Mucosa of descending colon (tissue), 3 donors: ENCODE results near the gene RNFT2. TPM values are rescaled to one million over a fixed set of nuclear protein-coding genes. Genes with fewer than 3 reads are reported as not detected.

Experiments
- ATAC-seq: fragments of 200-7000 bp; cut with Tn5 transposase; one replicate; pipeline ENCODE4 v1.9.1; 2020; ENCODE audit warnings: mild to moderate bottlenecking, moderate library complexity
- DNase-seq, 3 donors: peaks; one replicate each; pipeline ENCODE4 v3.0.0-alpha.2; 2020
- H3K36me3 ChIP-seq: fragments of 200-600 bp; one replicate; pipeline ENCODE4 v1.8.0; 2021; ENCODE audit warnings: low read depth, mild to moderate bottlenecking
- H3K4me1 ChIP-seq: fragments of 200-600 bp; one replicate; pipeline ENCODE4 v1.8.0; 2021; ENCODE audit warnings: low read depth, mild to moderate bottlenecking
- H3K4me3 ChIP-seq: fragments of 200-600 bp; one replicate; pipeline ENCODE4 v1.8.0; 2021; ENCODE audit warnings: mild to moderate bottlenecking
- H3K9me3 ChIP-seq: fragments of 200-600 bp; one replicate; pipeline ENCODE4 v1.8.0; 2021; ENCODE audit warnings: mild to moderate bottlenecking
- intact Hi-C, 2 donors: fragments of 100-400 bp; cut with DNase I in 1 of 2; cut with micrococcal nuclease in 1 of 2; formaldehyde crosslinking; loops; one replicate each; pipeline versions ENCODE4 v1.11.0 to v1.11.1; 2022; cut with DNase I, micrococcal nuclease
- total RNA-seq, 3 donors: library from RNA; stranded (reverse); fragmentation: NEBNext Ultra II Directional in 2 of 3; extraction: Animal tissue kit (Norgen Biotek cat#: 25700) in 2 of 3; gene quantifications; one replicate each; pipeline versions ENCODE4 v1.2.1 to v1.2.4, GENCODE V29; 2021 to 2023
- TF ChIP-seq, protein P1 (sequence below): fragments of 200-600 bp; IDR thresholded peaks from one replicate; pipeline ENCODE4 v1.8.0; 2022; ENCODE audit warnings: antibody characterized with exemption, mild to moderate bottlenecking
- donor health status: DM: no; HTN: no; CAD: no; lungs with moderate emphysema.
- donor health status: DM: no; HTN: no; CAD: no.
- donor health status: DM: no; HTN: yes; CAD: no.

Gene RNFT2
- total RNA-seq, 3 donors from 2014 or later: 2.0 to 3.7 (median 2.1) TPM

DNA sequence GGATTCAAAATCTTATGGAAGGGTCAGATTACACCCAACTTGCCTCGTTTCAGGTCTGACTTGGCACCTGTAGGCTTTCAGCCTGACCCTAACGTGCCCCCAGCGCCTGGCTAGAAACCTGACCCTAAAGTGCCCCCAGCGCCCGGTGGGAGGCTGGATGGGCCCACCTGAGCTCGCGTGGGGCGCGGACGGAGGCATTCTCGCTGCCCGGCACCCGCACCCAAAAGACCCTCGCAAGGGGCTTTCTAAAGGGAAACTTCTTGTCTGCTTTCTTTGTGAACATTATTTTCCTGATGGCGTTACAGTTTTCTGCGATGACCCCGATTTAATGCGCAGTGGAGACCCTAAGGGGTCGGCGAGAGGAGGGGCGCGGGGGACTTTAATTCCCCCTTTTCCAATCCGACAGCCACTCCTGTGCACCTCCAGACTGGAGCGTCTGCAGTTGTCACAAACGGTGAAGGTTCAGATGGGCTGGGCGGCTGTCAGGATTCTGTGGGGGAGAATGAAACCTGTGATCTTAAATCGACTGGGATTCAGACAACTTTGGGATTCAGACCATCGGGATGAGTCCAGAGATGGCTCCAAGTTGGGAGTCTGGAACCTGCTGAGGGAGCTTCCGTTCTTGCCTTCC lies 143.9 kb downstream of the RNFT2 start:
- DNase-seq (no peak), ATAC-seq (no peak)
- Histone ChIP-seq H3K9me3 (no peaks in the 10 kb centered on the region), H3K4me1 (peaks cover 32% of the 10 kb centered on the region), H3K4me3 (no peak overlapping the region), H3K36me3 (no peaks in the 10 kb centered on the region)
- TF ChIP-seq, protein P1, sequence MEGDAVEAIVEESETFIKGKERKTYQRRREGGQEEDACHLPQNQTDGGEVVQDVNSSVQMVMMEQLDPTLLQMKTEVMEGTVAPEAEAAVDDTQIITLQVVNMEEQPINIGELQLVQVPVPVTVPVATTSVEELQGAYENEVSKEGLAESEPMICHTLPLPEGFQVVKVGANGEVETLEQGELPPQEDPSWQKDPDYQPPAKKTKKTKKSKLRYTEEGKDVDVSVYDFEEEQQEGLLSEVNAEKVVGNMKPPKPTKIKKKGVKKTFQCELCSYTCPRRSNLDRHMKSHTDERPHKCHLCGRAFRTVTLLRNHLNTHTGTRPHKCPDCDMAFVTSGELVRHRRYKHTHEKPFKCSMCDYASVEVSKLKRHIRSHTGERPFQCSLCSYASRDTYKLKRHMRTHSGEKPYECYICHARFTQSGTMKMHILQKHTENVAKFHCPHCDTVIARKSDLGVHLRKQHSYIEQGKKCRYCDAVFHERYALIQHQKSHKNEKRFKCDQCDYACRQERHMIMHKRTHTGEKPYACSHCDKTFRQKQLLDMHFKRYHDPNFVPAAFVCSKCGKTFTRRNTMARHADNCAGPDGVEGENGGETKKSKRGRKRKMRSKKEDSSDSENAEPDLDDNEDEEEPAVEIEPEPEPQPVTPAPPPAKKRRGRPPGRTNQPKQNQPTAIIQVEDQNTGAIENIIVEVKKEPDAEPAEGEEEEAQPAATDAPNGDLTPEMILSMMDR: no peak
- intact Hi-C loops: no loop called here

DNA sequence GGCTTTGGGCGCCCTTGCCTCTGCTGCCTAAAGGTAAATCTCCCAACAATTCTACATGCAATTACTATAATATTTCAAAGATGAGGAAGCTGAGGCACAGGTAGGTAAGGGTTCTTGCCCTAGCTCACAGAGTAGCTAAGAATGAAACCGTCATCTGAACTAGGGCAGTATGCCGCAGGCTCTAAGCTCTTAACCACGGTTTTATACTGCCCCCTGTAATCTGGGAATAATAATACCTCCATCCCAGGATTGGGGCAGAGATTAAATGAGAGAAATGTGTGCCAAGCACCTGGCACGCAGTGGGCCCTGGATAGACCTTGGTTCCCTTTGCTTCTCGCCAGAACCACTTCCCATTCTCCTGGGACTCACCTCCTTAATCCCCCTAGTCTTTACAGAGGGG lies 144.6 kb downstream of the RNFT2 start:
- Histone ChIP-seq H3K9me3 (no peaks in the 10 kb centered on the region), H3K4me1 (peaks cover 32% of the 10 kb centered on the region), H3K4me3 (no peak overlapping the region), H3K36me3 (no peaks in the 10 kb centered on the region)
- TF ChIP-seq, protein P1: no peak
- intact Hi-C loops: no loop called here
- DNase-seq: no peak
- no peak for ATAC-seq

DNA sequence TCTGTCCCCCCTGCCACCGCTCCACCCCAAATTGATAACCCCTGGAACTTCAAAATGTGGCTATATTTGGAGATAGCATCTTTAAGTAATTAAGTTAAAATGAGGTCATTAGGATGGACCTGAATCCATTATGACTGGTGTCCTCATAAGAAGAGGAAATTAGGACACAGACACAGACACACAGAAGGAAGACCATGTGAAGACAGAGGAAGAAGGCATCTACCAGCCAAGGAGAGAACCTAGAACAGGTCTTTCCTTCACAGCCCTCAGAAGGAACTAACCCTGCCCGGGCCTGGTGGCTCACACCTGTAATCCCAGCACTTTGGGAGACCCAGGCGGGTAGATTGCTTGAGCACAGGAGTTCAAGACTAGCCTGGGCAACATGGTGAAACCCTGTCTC lies 146.8 kb downstream of the RNFT2 start:
- intact Hi-C loops: no loop called here
- no peaks in the 10 kb centered on the region for H3K9me3 ChIP-seq
- no peak overlapping the region for H3K4me3 ChIP-seq
- DNase-seq (no peak), ATAC-seq (no peak)
- H3K36me3 ChIP-seq: no peaks in the 10 kb centered on the region
- peaks cover 16% of the 10 kb centered on the region for H3K4me1 ChIP-seq
- TF ChIP-seq, protein P1: no peak

DNA sequence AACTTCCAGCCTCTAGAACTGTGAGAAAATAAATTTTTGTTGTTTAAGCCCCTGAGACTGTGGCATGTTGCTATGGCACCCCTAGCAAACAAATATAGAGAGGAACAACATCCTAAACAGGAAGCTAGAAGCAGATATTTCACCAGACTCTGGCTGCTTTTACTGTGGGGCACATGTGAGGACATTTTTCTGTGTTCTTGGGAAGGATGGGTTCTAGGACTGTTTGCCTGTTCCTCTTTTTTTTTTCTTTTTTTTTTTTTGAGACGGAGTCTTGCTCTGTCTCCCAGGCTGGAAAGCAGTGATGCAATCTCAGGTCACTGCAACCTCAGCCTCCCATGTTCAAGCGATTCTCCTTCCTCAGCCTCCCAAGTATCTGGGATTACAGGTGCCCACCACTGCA lies 147.4 kb downstream of the RNFT2 start:
- ATAC-seq (no peak), DNase-seq (no peak)
- peaks cover 10% of the 10 kb centered on the region for H3K4me1 ChIP-seq
- H3K36me3 ChIP-seq: no peaks in the 10 kb centered on the region
- TF ChIP-seq, protein P1: no peak
- intact Hi-C loops: no loop called here
- H3K9me3 ChIP-seq: no peaks in the 10 kb centered on the region
- no peak overlapping the region for H3K4me3 ChIP-seq

DNA sequence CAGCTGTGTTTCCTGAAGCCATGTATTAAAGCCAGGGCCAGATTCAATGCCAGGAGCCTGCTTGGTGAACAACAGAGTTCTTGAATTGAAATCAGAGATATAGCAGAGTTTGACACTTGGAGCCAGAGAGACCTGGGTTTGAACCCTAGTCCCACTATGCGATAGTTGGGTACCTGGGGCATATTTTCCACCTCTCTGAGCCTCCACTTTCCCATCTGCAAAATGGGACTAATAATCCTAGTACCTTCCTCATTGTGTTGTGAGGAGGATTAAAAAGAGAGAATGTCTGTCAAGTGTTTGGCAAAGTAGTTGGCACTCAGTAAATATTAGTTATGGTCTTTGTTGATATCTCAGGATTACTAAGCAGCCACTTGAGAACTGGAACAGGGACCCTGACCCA lies 149.1 kb downstream of the RNFT2 start:
- H3K4me1 ChIP-seq: no peaks in the 10 kb centered on the region
- intact Hi-C loops: no loop called here
- H3K9me3 ChIP-seq: no peaks in the 10 kb centered on the region
- no peak overlapping the region for H3K4me3 ChIP-seq
- TF ChIP-seq, protein P1: no peak
- no peak for DNase-seq
- no peaks in the 10 kb centered on the region for H3K36me3 ChIP-seq
- ATAC-seq: no peak

DNA sequence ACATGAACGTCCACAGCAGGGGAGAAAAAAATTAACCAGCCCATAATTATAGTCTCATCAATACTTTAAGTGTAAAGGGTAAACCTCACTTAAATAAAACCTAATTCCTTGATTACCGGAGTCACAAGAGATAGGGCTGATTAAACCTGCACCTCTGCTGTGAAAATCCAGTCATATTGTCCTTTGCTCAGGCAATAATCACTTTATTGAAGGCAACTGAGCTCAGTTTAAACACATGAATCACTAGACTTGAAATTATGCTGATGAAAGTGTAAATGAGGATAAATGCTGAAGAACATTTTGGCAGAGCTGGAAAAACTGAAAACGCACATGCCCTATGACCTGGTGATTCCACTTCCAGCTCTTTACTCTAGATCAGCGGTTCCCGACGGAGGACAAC lies 149.8 kb downstream of the RNFT2 start:
- Histone ChIP-seq H3K9me3 (no peaks in the 10 kb centered on the region), H3K4me3 (no peak overlapping the region), H3K4me1 (no peaks in the 10 kb centered on the region), H3K36me3 (no peaks in the 10 kb centered on the region)
- ATAC-seq (peak; percentile 53), DNase-seq (no peak)
- TF ChIP-seq, protein P1: no peak
- intact Hi-C loops: no loop called here
